ENCODE data around the gene MPLKIP.
"Not testable (repeated sequence)": the region's sequence is repeated elsewhere in the genome, so short reads cannot be mapped to it uniquely, and the experiment has no call there.

The MPLKIP gene

GRCh38 chr7:40133561-40134427 lies 628 bp downstream of the MPLKIP start:
- DNase-seq (ENCODE audit: low read depth) = no peak

GRCh38 chr7:40122940-40123254 lies 11.5 kb downstream of the MPLKIP start:
- DNase-seq (ENCODE audit: low read depth) = no peak

- DNase-seq (ENCODE audit: low read depth) = not testable (repeated sequence)
Measured at GRCh38 chr7:40122100-40122939, 12.1 kb downstream of the MPLKIP start.

- no peak for DNase-seq (ENCODE audit: low read depth)
Measured at GRCh38 chr7:40120020-40120419, 14.4 kb downstream of the MPLKIP start.

- not testable (repeated sequence) for DNase-seq (ENCODE audit: low read depth)
Measured at GRCh38 chr7:40118201-40118600, 16.2 kb downstream of the MPLKIP start.

- DNase-seq (ENCODE audit: low read depth) = not testable (repeated sequence)
Measured at GRCh38 chr7:40117199-40117598, 17.2 kb downstream of the MPLKIP start.

GRCh38 chr7:40115936-40116335 lies 18.5 kb downstream of the MPLKIP start:
- DNase-seq (ENCODE audit: low read depth) = no peak

GRCh38 chr7:40105879-40106473 lies 28.4 kb downstream of the MPLKIP start:
- DNase-seq (ENCODE audit: low read depth) = no peak

GRCh38 chr7:40102897-40103296 lies 31.5 kb downstream of the MPLKIP start:
- DNase-seq (ENCODE audit: low read depth) = no peak

GRCh38 chr7:40101201-40101600 lies 33.2 kb downstream of the MPLKIP start:
- DNase-seq (ENCODE audit: low read depth) = no peak

- DNase-seq (ENCODE audit: low read depth) = no peak
Measured at GRCh38 chr7:40099837-40100236, 34.6 kb downstream of the MPLKIP start.

GRCh38 chr7:40098810-40099209 lies 35.6 kb downstream of the MPLKIP start:
- DNase-seq (ENCODE audit: low read depth) = no peak

- DNase-seq (ENCODE audit: low read depth) = no peak
Measured at GRCh38 chr7:40097728-40098127, 36.7 kb downstream of the MPLKIP start.

GRCh38 chr7:40095695-40096327 lies 38.6 kb downstream of the MPLKIP start:
- no peak for DNase-seq (ENCODE audit: low read depth)

GRCh38 chr7:40095230-40095629 lies 39.2 kb downstream of the MPLKIP start:
- DNase-seq (ENCODE audit: low read depth) = no peak

GRCh38 chr7:40093631-40094350 lies 40.6 kb downstream of the MPLKIP start:
- DNase-seq (ENCODE audit: low read depth) = no peak

- no peak for DNase-seq (ENCODE audit: low read depth)
Measured at GRCh38 chr7:40092182-40092581, 42.2 kb downstream of the MPLKIP start.

- no peak for DNase-seq (ENCODE audit: low read depth)
Measured at GRCh38 chr7:40077849-40078248, 56.6 kb downstream of the MPLKIP start.
